Loucy (cell line): ENCODE data around the gene SIK2.

Source experiments
- CTCF ChIP-seq: fragments of 200-600 bp; sonication (generic); conservative IDR thresholded peaks from 2 replicates; pipeline ENCODE4 v1.5.1; 2014; ENCODE audit warnings: mild to moderate bottlenecking, antibody characterized with exemption, low read length
- EZH2phosphoT487 ChIP-seq: fragments of 200-600 bp; IDR thresholded peaks from 2 replicates; pipeline ENCODE4 v1.6.1; 2018; ENCODE audit warnings: antibody characterized with exemption, mild to moderate bottlenecking, moderate library complexity, borderline replicate concordance

DNA sequence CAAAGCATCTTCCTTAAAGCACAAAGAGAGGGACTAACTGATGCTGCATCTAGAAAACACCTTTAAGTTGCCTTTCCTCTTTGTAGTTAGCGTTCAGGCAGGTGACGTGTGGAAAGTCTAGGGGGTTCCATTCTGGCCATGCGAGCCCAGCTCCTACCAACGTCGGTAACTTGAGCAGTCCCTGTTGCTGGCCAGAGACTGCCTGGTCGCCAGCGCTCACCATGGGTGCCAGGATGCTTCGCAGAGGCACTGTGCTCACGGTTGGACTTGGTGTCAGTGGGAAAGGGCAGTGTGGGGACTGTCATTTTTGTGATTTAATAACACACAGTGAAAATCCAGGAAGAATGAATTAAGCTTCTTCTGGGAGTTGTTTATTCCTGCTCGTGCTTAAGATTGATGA, 123.4 kb downstream of the SIK2 start:
- TF ChIP-seq CTCF (no peak), EZH2phosphoT487 (no peak)
